Measurements from ENCODE around the gene BTRC.

GRCh38 chr10:101567165-101568006 lies 213.4 kb downstream of the BTRC start:
- TF ChIP-seq POLR2A (IDR thresholded peaks at IDR 0.05; ENCODE audit: low read length) (no peak), GATA1 (IDR thresholded peaks at IDR 0.05; ENCODE audit: low read depth, low read length) (no peak)
